ENCODE data around the gene NCAPH2.

The NCAPH2 gene

GRCh38 chr22:50498322-50498890 is 9.6 kb upstream of the NCAPH2 start:
- peak; percentile 95 for ATAC-seq
- TF ChIP-seq ZNF565 (CRISPR knock-in tag; conservative IDR thresholded peaks at IDR 0.05; ENCODE audit: low read depth) = no peak
- TF ChIP-seq TSHZ2 (CRISPR knock-in tag; IDR thresholded peaks at IDR 0.05) = no peak
- no peak for TF ChIP-seq ZNF70 (CRISPR knock-in tag; IDR thresholded peaks at IDR 0.05)
- TF ChIP-seq ZNF8 (CRISPR knock-in tag; IDR thresholded peaks at IDR 0.05) = no peak
- TF ChIP-seq RARB (CRISPR knock-in tag; IDR thresholded peaks at IDR 0.05) = no peak

- no peak for ATAC-seq
- TF ChIP-seq ZNF565 (CRISPR knock-in tag; conservative IDR thresholded peaks at IDR 0.05; ENCODE audit: low read depth) (no peak), SNAI2 (CRISPR knock-in tag; IDR thresholded peaks at IDR 0.05) (no peak), CREB5 (CRISPR knock-in tag; IDR thresholded peaks at IDR 0.05; ENCODE audit: low read depth) (no peak), TOX (CRISPR knock-in tag; IDR thresholded peaks at IDR 0.05; ENCODE audit: borderline replicate concordance) (no peak)
These were observed 7.6 kb upstream of the NCAPH2 start for GRCh38 chr22:50500452-50500851.

- no peak for TF ChIP-seq PATZ1 (CRISPR knock-in tag; IDR thresholded peaks at IDR 0.05; ENCODE audit: borderline replicate concordance)
- no peak for TF ChIP-seq PPARA (CRISPR knock-in tag; IDR thresholded peaks at IDR 0.05; ENCODE audit: borderline replicate concordance)
- TF ChIP-seq CSRNP3 (CRISPR knock-in tag; IDR thresholded peaks at IDR 0.05) = no peak
- no peak for TF ChIP-seq CREB5 (CRISPR knock-in tag; IDR thresholded peaks at IDR 0.05; ENCODE audit: low read depth)
- TF ChIP-seq ZNF8 (CRISPR knock-in tag; IDR thresholded peaks at IDR 0.05) = no peak
- TF ChIP-seq GLIS3 (CRISPR knock-in tag; IDR thresholded peaks at IDR 0.05) = no peak
- no peak for TF ChIP-seq ZFP3 (CRISPR knock-in tag; IDR thresholded peaks at IDR 0.05)
- no peak for TF ChIP-seq OSR1 (CRISPR knock-in tag; IDR thresholded peaks at IDR 0.05)
- TF ChIP-seq CSDC2 (CRISPR knock-in tag; IDR thresholded peaks at IDR 0.05) = no peak
- TF ChIP-seq ZC3H10 (CRISPR knock-in tag; IDR thresholded peaks at IDR 0.05) = no peak
- no peak for TF ChIP-seq RARB (CRISPR knock-in tag; IDR thresholded peaks at IDR 0.05)
- no peak for TF ChIP-seq TOX (CRISPR knock-in tag; IDR thresholded peaks at IDR 0.05; ENCODE audit: borderline replicate concordance)
- no peak for TF ChIP-seq ARNTL (CRISPR knock-in tag; IDR thresholded peaks at IDR 0.05; ENCODE audit: borderline replicate concordance, low read depth)
- no peak for TF ChIP-seq ESRRG (CRISPR knock-in tag; IDR thresholded peaks at IDR 0.05)
- TF ChIP-seq ISL1 (CRISPR knock-in tag; IDR thresholded peaks at IDR 0.05) = no peak
- no peak for TF ChIP-seq BACH2 (CRISPR knock-in tag; IDR thresholded peaks at IDR 0.05; ENCODE audit: borderline replicate concordance)
- no peak for TF ChIP-seq ZNF565 (CRISPR knock-in tag; conservative IDR thresholded peaks at IDR 0.05; ENCODE audit: low read depth)
- TF ChIP-seq POU6F1 (CRISPR knock-in tag; IDR thresholded peaks at IDR 0.05; ENCODE audit: borderline replicate concordance, low read depth) = no peak
- ATAC-seq = no peak
These were observed 5.9 kb upstream of the NCAPH2 start for GRCh38 chr22:50502096-50502495.

Measured in SK-N-SH treated with all-trans-retinoic acid at 6 μM for 48 hours (cell line).